Measurements from ENCODE around the gene TCF7. TPM values are rescaled to one million over a fixed set of nuclear protein-coding genes. Genes with fewer than 3 reads are reported as not detected.

The TCF7 gene
- total and polyA plus RNA-seq, 2 donors (not counting 1 experiment from before 2014, with no cell fraction given), result 3.1 to 3.3 TPM

- no peak for TF ChIP-seq EZH2 (IDR thresholded peaks at IDR 0.05; ENCODE audit: low read length, missing control alignments)
- TF ChIP-seq CTCF (conservative IDR thresholded peaks at IDR 0.05 in 1 of 2, IDR thresholded peaks at IDR 0.05 in 1 of 2; ENCODE audit: low read depth in 1 of 2, low read length in 2 of 2), result no peak
- H3K9me3 ChIP-seq (ENCODE audit: control insufficient read depth, insufficient read depth, low read depth, low read length), result no peaks in the 10 kb centered on the region
- no peak for DNase-seq (ENCODE audit: low read depth in 2 of 2)
- H3K79me2 ChIP-seq (ENCODE audit: control insufficient read depth, insufficient read depth, low read length), result no peaks in the 10 kb centered on the region
- no peak overlapping the region for H3K27ac ChIP-seq (ENCODE audit: insufficient read depth, low read length)
- no peaks in the 10 kb centered on the region for H3K4me1 ChIP-seq (ENCODE audit: control insufficient read depth, extremely low read depth, insufficient read depth, low read length)
- no peak overlapping the region for H3K4me2 ChIP-seq (ENCODE audit: extremely low read depth, insufficient read depth, low read length)
- H3K27me3 ChIP-seq (ENCODE audit: control insufficient read depth, insufficient read depth, low read length), result peaks cover 24% of the 10 kb centered on the region
- H3K36me3 ChIP-seq (ENCODE audit: control insufficient read depth, insufficient read depth, low read length), result no peaks in the 10 kb centered on the region
- no peaks in the 10 kb centered on the region for H4K20me1 ChIP-seq (ENCODE audit: control insufficient read depth, extremely low read depth, insufficient read depth, low read length)
- no peak overlapping the region for H3K9ac ChIP-seq (ENCODE audit: insufficient read depth, low read length)
- H2AFZ ChIP-seq (ENCODE audit: low read length), result no peak overlapping the region
- no peak overlapping the region for H3K4me3 ChIP-seq (replicated peaks in 1 of 4; ENCODE audit: control extremely low read depth in 1 of 4, insufficient read depth in 1 of 4, low read depth in 3 of 4, low read length in 4 of 4)
Observed at GRCh38 chr5:134095293-134095692, 19.2 kb upstream of the TCF7 start.

GRCh38 chr5:134095887-134096589 is 18.4 kb upstream of the TCF7 start:
- Histone ChIP-seq H3K9me3 (ENCODE audit: control insufficient read depth, insufficient read depth, low read depth, low read length) (no peaks in the 10 kb centered on the region), H3K9ac (ENCODE audit: insufficient read depth, low read length) (no peak overlapping the region), H3K4me2 (ENCODE audit: extremely low read depth, insufficient read depth, low read length) (no peak overlapping the region), H3K4me1 (ENCODE audit: control insufficient read depth, extremely low read depth, insufficient read depth, low read length) (no peaks in the 10 kb centered on the region), H2AFZ (ENCODE audit: low read length) (no peak overlapping the region), H4K20me1 (ENCODE audit: control insufficient read depth, extremely low read depth, insufficient read depth, low read length) (no peaks in the 10 kb centered on the region), H3K27me3 (ENCODE audit: control insufficient read depth, insufficient read depth, low read length) (peaks cover 19% of the 10 kb centered on the region), H3K79me2 (ENCODE audit: control insufficient read depth, insufficient read depth, low read length) (no peaks in the 10 kb centered on the region), H3K36me3 (ENCODE audit: control insufficient read depth, insufficient read depth, low read length) (no peaks in the 10 kb centered on the region), H3K27ac (ENCODE audit: insufficient read depth, low read length) (no peak overlapping the region), H3K4me3 (replicated peaks in 1 of 4; ENCODE audit: control extremely low read depth in 1 of 4, insufficient read depth in 1 of 4, low read depth in 3 of 4, low read length in 4 of 4) (no peak overlapping the region)
- TF ChIP-seq EZH2 (IDR thresholded peaks at IDR 0.05; ENCODE audit: low read length, missing control alignments) (no peak), CTCF (conservative IDR thresholded peaks at IDR 0.05 in 1 of 2, IDR thresholded peaks at IDR 0.05 in 1 of 2; ENCODE audit: low read depth in 1 of 2, low read length in 2 of 2) (no peak)
- no peak for DNase-seq (ENCODE audit: low read depth in 2 of 2)

GRCh38 chr5:134097211-134097749 is 17.2 kb upstream of the TCF7 start:
- no peak overlapping the region for H2AFZ ChIP-seq (ENCODE audit: low read length)
- no peak overlapping the region for H3K27ac ChIP-seq (ENCODE audit: insufficient read depth, low read length)
- H3K4me1 ChIP-seq (ENCODE audit: control insufficient read depth, extremely low read depth, insufficient read depth, low read length), result no peaks in the 10 kb centered on the region
- no peak overlapping the region for H3K9ac ChIP-seq (ENCODE audit: insufficient read depth, low read length)
- H3K79me2 ChIP-seq (ENCODE audit: control insufficient read depth, insufficient read depth, low read length), result no peaks in the 10 kb centered on the region
- H3K27me3 ChIP-seq (ENCODE audit: control insufficient read depth, insufficient read depth, low read length), result peaks cover 12% of the 10 kb centered on the region
- TF ChIP-seq EZH2 (IDR thresholded peaks at IDR 0.05; ENCODE audit: low read length, missing control alignments) (no peak), CTCF (conservative IDR thresholded peaks at IDR 0.05 in 1 of 2, IDR thresholded peaks at IDR 0.05 in 1 of 2; ENCODE audit: low read depth in 1 of 2, low read length in 2 of 2) (no peak)
- H3K36me3 ChIP-seq (ENCODE audit: control insufficient read depth, insufficient read depth, low read length), result no peaks in the 10 kb centered on the region
- DNase-seq (ENCODE audit: low read depth in 2 of 2), result peak in 1 of 2 donors; percentile 47
- no peaks in the 10 kb centered on the region for H4K20me1 ChIP-seq (ENCODE audit: control insufficient read depth, extremely low read depth, insufficient read depth, low read length)
- H3K9me3 ChIP-seq (ENCODE audit: control insufficient read depth, insufficient read depth, low read depth, low read length), result no peaks in the 10 kb centered on the region
- no peak overlapping the region for H3K4me3 ChIP-seq (replicated peaks in 1 of 4; ENCODE audit: control extremely low read depth in 1 of 4, insufficient read depth in 1 of 4, low read depth in 3 of 4, low read length in 4 of 4)
- H3K4me2 ChIP-seq (ENCODE audit: extremely low read depth, insufficient read depth, low read length), result no peak overlapping the region

Data from fibroblast of lung (primary cell).